Thymus (tissue), 14 donors: ENCODE measurements around the gene MACROH2A1. TPM values are rescaled to one million over a fixed set of nuclear protein-coding genes. Genes with fewer than 3 reads are reported as not detected.

Experiments used
- DNase-seq, 9 donors: peaks; one replicate each; pipeline ENCODE4 v3.0.0-alpha.2; 2013; ENCODE audit warnings: low spot score in 9 of 9, low read depth in 6 of 9, missing footprints in 1 of 9
- H3K27ac ChIP-seq, 2 donors: one replicate each; pipeline ENCODE4 v1.5.1; 2013; ENCODE audit warnings: control low read depth in 1 of 2, low read depth in 1 of 2, low read length in 1 of 2, mild to moderate bottlenecking in 1 of 2, moderate library complexity in 1 of 2
- H3K27me3 ChIP-seq, 2 donors: one replicate each; pipeline ENCODE4 v1.5.1; 2013; ENCODE audit warnings: low read length in 1 of 2; ENCODE audit not compliant: control insufficient read depth in 2 of 2, insufficient read depth in 1 of 2
- H3K36me3 ChIP-seq, 2 donors: one replicate each; pipeline ENCODE4 v1.5.1; 2013; ENCODE audit warnings: low read length in 1 of 2, mild to moderate bottlenecking in 1 of 2, moderate library complexity in 1 of 2; ENCODE audit not compliant: control insufficient read depth in 2 of 2, insufficient read depth in 2 of 2
- H3K4me1 ChIP-seq, 2 donors: one replicate each; pipeline ENCODE4 v1.5.1; 2013; ENCODE audit warnings: low read length in 2 of 2; ENCODE audit not compliant: control insufficient read depth in 2 of 2, insufficient read depth in 2 of 2
- H3K4me3 ChIP-seq, 2 donors: one replicate each; pipeline ENCODE4 v1.5.1; 2013; ENCODE audit warnings: low read length in 2 of 2, control low read depth in 1 of 2, mild to moderate bottlenecking in 1 of 2
- H3K9me3 ChIP-seq, 2 donors: one replicate each; pipeline ENCODE4 v1.5.1; 2013; ENCODE audit warnings: low read length in 1 of 2, mild to moderate bottlenecking in 1 of 2; ENCODE audit not compliant: control insufficient read depth in 2 of 2, insufficient read depth in 1 of 2
- WGBS: extraction: QIAGEN DNeasy Blood & Tissue Kit; methylation state at CpG from one replicate; pipeline ENCODE4 v1.1.7; 2013; 5-methylcytosine and 5-hydroxymethylcytosine counted together
- long read RNA-seq, 10 donors: transcript quantifications; one replicate each; lab custom pipeline, GENCODE V29; 2026
- polyA plus RNA-seq: library from polyadenylated mRNA; stranded (reverse); fragments of 200-250 nt; gene quantifications from one replicate; pipeline ENCODE4 v1.2.3, GENCODE V29; 2013
- total RNA-seq: library from RNA; stranded (reverse); fragments of 120-200 nt; gene quantifications from one replicate; pipeline ENCODE4 v1.2.4, GENCODE V29; 2013
- donor health status: healthy.

MACROH2A1 gene
- total RNA-seq: 244 TPM
- 206 TPM for polyA plus RNA-seq
- long read RNA-seq, donor 1, partial matches to known transcripts: 0 of 16 reads
- long read RNA-seq, donor 1, other reads (novel, unspliced or antisense): 10 of 16 reads
- long read RNA-seq, donor 2: 0 reads
- long read RNA-seq, donor 3, full-length matches to known transcripts: 64 of 147 reads
- long read RNA-seq, donor 3, partial matches to known transcripts: 18 of 147 reads
- long read RNA-seq, donor 3, other reads (novel, unspliced or antisense): 65 of 147 reads
- long read RNA-seq, donor 4, full-length matches to known transcripts: 32 of 59 reads
- long read RNA-seq, donor 4, partial matches to known transcripts: 7 of 59 reads
- long read RNA-seq, donor 4, other reads (novel, unspliced or antisense): 20 of 59 reads
- long read RNA-seq, donor 5, full-length matches to known transcripts: 73 of 173 reads
- long read RNA-seq, donor 5, partial matches to known transcripts: 37 of 173 reads
- long read RNA-seq, donor 5, other reads (novel, unspliced or antisense): 63 of 173 reads
- long read RNA-seq, donor 6, full-length matches to known transcripts: 46 of 123 reads
- long read RNA-seq, donor 6, partial matches to known transcripts: 11 of 123 reads
- long read RNA-seq, donor 6, other reads (novel, unspliced or antisense): 66 of 123 reads
- long read RNA-seq, donor 7, full-length matches to known transcripts: 48 of 93 reads
- long read RNA-seq, donor 7, partial matches to known transcripts: 8 of 93 reads
- long read RNA-seq, donor 7, other reads (novel, unspliced or antisense): 37 of 93 reads
- long read RNA-seq, donor 8, full-length matches to known transcripts: 25 of 61 reads
- long read RNA-seq, donor 8, partial matches to known transcripts: 16 of 61 reads
- long read RNA-seq, donor 8, other reads (novel, unspliced or antisense): 20 of 61 reads
- long read RNA-seq, donor 9, full-length matches to known transcripts: 34 of 90 reads
- long read RNA-seq, donor 9, partial matches to known transcripts: 17 of 90 reads
- long read RNA-seq, donor 9, other reads (novel, unspliced or antisense): 39 of 90 reads
- long read RNA-seq, donor 10, full-length matches to known transcripts: 35 of 84 reads
- long read RNA-seq, donor 10, partial matches to known transcripts: 29 of 84 reads
- long read RNA-seq, donor 10, other reads (novel, unspliced or antisense): 20 of 84 reads

DNA sequence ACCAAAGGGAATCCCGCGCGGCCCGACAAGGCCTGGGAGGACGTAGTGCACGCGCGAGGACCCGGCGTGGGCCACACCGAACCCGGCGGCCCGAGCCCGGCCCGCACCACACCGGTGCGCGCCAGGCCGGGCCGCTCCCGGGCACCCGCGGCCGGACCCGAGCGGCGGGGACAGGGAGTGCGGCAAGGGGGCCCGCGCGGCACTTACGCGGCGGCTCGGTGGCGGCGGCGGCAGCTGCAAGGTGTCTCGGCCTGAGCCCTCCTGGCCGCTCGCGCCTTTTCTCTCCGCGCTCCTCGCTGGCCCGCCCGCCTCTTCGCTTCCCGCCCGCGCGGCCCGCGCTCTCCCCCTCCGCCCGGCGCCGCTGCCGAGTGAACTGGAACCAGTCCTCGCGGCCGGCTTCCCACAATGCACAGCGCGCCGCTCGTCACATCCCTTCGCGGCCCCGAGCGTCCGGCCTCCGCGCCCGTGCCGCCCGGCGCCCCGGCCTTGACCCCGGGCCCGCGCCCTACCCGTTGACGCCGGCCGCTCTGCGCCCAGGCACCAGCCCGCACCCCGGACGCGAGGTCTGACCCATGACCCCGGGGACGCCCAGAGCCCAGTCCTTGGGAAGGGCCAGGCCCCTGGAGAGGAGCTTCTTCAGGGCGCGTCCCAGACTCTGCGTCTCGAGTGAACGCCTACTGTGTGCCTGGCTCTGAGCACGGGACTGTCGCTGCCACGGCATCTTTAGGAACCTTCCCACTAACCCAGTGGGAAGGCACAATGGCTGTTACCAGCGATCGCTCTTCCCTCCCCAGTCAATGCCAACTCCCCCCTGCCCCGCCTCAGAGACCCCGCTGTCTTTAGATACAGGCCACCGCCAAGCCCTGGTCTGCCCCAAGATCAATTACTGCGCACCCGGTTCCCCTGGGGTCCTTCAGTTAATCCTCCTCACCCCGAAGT is at the start of gene MACROH2A1:
Gene MACROH2A1 (minus strand): TSS at position 377 of the 939 bp plus-strand sequence. CDS start 10,138 bp downstream, outside the sequence.
- peaks cover under 1 to 4% of the 10 kb centered on the region in 2 donors for H3K36me3 ChIP-seq
- H3K4me1 ChIP-seq: peaks cover 21 to 38% of the 10 kb centered on the region in 2 donors
- H3K27ac ChIP-seq: peak within 1 kb of the TSS; percentile 74 to 83
- peak within 1 kb of the TSS; percentile 63 to 87 for H3K4me3 ChIP-seq
- DNase-seq: peak in 8 of 9 donors; percentile 56 to 90 (median 77)
- H3K27me3 ChIP-seq: no peaks in the 10 kb centered on the region
- H3K9me3 ChIP-seq: no peaks in the 10 kb centered on the region
- under 1% methylated on average over 109 of the region's 109 CpGs for WGBS

DNA sequence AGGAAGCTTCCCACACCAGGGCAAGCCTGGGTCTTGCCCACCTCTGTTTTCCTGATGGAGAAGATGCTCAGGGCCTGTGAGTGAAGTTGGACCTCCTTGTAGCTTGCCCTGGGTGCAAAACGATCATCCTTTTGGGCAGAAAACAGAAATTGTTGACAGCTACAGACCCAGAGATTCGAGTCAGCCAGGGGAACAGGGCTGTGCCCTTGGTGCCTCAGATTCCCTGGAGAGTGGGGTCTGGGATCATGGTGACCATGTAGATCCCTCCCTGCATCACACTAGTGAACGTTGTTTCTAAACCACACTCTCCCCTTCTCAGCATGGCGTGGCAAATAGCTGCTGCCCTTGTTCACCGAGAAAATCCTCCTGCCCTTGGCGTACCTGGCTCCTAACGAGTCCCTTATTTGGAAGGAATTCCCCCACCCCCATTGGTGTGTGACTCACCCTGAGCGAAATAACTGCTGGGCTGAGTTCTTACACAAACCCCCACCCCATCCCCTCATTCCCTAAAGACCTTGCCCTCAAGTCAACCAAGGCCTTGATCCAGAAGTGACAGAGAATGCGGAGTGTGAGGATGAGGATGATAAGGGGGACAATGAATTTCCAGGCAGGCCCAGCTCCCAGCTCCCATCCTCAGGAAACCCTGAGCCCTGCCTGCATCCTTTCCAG is 49.2 kb upstream of the MACROH2A1 start:
- Histone ChIP-seq H3K4me1 (peaks cover 0 to 16% of the 10 kb centered on the region in 2 donors), H3K27me3 (no peaks in the 10 kb centered on the region), H3K9me3 (no peaks in the 10 kb centered on the region), H3K4me3 (no peak overlapping the region), H3K27ac (no peak overlapping the region), H3K36me3 (no peaks in the 10 kb centered on the region)
- 93% methylated on average over 9 of the region's 9 CpGs for WGBS
- DNase-seq: no peak

DNA sequence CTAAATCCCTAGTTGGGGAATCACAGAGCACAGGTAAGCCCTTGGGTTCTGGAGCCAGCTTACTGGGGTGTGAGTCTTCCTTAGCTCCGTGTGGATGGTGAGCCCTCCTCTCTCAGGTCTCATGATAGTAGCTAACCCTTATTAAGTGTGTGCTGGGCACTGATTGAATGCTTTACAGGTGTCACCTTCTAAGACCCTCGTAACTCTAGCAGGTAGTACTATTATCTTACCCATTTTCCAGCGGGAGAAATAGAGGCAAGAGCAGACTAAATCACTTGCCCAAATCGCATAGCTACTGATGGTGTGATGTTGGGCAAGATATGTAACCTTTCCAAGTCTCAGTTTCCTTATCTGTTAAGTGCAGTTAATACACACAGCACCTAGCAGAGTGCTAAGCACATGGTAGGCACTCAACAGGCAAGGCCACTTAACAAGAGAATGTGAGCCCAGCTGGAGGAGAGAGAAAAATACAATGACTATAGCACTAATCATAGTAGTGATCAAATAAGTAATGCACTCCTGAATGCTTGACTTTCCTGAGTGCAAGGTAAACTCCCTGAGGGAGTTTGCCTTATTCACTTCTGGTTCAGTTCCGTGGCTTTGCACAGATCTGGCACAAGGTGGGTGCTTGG is 48.4 kb upstream of the MACROH2A1 start, which contains the start of gene DCANP1:
Gene DCANP1 (minus strand): TSS at position 51 of the 632 bp plus-strand sequence. CDS start 240 bp downstream, outside the sequence.
- peaks cover 0 to 19% of the 10 kb centered on the region in 2 donors for H3K4me1 ChIP-seq
- no peaks in the 10 kb centered on the region for H3K27me3 ChIP-seq
- H3K36me3 ChIP-seq: no peaks in the 10 kb centered on the region
- H3K4me3 ChIP-seq: no peak within 1 kb of the TSS
- no peak for DNase-seq
- H3K9me3 ChIP-seq: no peaks in the 10 kb centered on the region
- 95% methylated on average over 5 of the region's 5 CpGs for WGBS
- H3K27ac ChIP-seq: no peak within 1 kb of the TSS

DNA sequence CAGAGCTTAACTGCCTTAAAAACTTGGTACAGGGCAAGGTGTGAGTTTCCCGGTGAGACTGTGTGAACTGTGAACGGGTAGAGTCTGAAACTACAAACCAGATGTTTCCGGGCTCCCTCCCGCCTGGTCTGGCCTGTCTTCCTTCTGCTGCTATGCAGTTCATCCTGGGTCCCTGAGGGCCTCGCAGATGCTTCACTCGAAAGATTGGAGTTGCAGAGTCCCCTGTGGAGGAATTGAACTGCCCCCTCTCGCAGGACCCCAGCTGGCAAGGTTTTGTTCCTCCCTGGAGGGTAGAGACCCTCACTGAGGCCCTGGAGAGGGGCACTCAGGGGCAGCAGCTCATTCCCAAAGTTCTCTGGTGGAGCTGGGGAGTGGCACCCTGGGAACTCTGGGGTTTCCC is 47.6 kb upstream of the MACROH2A1 start:
- 55% methylated on average over 7 of the region's 7 CpGs for WGBS
- peaks cover 0 to 25% of the 10 kb centered on the region in 2 donors for H3K4me1 ChIP-seq
- no peak overlapping the region for H3K4me3 ChIP-seq
- H3K36me3 ChIP-seq: no peaks in the 10 kb centered on the region
- no peaks in the 10 kb centered on the region for H3K27me3 ChIP-seq
- no peak for DNase-seq
- no peak overlapping the region for H3K27ac ChIP-seq
- no peaks in the 10 kb centered on the region for H3K9me3 ChIP-seq

DNA sequence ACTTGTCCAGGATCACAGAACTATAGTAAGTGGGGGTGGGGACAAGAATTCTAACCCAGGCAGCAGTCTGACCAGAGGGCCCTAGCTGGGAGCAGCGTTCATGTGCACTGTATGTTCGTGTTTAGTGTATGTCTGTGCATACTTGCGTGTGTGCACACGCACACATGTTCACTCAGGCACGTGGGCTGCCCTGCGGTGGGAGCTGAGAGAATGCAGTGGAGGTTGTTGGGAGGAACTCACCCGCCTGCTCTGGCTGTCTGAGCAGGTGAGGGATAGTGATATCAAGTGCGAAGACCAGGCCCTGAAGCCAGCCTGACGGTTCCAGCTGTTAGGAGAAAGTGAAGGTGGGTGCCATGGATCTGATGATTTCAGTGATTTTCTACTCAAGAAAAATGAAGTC is 47.2 kb upstream of the MACROH2A1 start:
- no peak for DNase-seq
- 73% methylated on average over 9 of the region's 9 CpGs for WGBS
- Histone ChIP-seq H3K4me3 (no peak overlapping the region), H3K9me3 (no peaks in the 10 kb centered on the region), H3K27ac (no peak overlapping the region), H3K4me1 (peaks cover 0 to 28% of the 10 kb centered on the region in 2 donors), H3K27me3 (no peaks in the 10 kb centered on the region), H3K36me3 (no peaks in the 10 kb centered on the region)

DNA sequence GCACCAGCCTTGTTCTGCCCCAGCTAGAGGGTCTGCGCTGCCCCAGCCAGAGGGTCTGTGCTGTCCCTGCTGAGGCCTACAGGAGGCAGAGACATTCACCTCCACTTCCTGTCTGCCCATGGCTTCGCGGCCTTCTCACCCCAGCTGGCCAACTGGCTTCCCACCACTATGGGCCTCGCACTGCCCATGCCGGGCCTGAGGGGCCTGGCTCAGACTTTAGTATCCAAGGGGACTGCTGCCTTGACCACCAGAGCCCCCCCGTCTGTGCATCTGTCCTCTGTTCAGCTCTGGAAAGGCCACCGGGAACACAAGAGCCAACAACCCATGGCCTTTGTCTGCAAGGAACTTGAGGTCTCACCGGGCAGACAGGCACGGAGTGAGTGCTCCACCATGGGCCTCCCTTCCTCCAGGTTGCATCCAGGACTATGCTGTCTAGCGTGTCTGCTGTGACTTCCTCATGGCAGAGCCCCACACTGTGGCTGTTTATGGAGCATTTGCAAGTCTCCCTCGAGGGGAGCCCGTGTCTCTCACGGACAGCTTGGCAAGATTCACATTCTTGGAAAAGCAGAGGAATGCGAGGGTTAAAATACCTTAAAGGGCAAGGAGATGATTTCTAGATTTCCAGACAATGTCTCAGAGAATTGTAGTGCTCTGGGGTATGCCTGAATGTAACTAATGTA is 46.4 kb upstream of the MACROH2A1 start:
- Histone ChIP-seq H3K4me1 (peaks cover 0 to 33% of the 10 kb centered on the region in 2 donors), H3K4me3 (no peak overlapping the region), H3K36me3 (no peaks in the 10 kb centered on the region), H3K27me3 (no peaks in the 10 kb centered on the region), H3K9me3 (no peaks in the 10 kb centered on the region), H3K27ac (no peak overlapping the region)
- WGBS: 90% methylated on average over 14 of the region's 14 CpGs
- DNase-seq: no peak

DNA sequence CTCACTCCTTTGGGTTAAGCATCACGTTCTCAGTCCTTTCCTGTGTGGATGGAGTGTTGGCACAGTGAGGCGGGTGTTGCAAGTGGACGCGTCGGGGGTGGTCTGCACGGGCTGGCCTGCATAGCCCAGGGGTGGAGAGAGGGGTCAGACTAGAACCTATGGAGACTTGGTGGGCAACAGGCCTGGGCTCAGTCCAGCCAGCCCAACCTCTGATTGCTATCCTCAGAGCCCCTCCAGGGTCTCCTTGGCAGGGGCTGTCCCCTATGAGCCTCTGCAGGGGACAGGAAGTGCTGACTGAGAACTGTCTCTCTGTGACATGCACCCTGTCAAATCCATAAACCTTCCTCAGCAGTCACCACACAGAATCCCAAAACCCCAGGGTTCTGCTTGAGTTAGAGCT is 45.9 kb upstream of the MACROH2A1 start:
- peaks cover 0 to 34% of the 10 kb centered on the region in 2 donors for H3K4me1 ChIP-seq
- no peaks in the 10 kb centered on the region for H3K9me3 ChIP-seq
- no peaks in the 10 kb centered on the region for H3K27me3 ChIP-seq
- no peak overlapping the region for H3K27ac ChIP-seq
- no peak for DNase-seq
- 95% methylated on average over 6 of the region's 6 CpGs for WGBS
- H3K4me3 ChIP-seq: no peak overlapping the region
- no peaks in the 10 kb centered on the region for H3K36me3 ChIP-seq
